ENCODE results near the gene DDR2. TPM values are rescaled to one million over a fixed set of nuclear protein-coding genes. Genes with fewer than 3 reads are reported as not detected.

Gene DDR2
- total RNA-seq, 1 donor from 2014 or later, result 4.7 TPM

DNA sequence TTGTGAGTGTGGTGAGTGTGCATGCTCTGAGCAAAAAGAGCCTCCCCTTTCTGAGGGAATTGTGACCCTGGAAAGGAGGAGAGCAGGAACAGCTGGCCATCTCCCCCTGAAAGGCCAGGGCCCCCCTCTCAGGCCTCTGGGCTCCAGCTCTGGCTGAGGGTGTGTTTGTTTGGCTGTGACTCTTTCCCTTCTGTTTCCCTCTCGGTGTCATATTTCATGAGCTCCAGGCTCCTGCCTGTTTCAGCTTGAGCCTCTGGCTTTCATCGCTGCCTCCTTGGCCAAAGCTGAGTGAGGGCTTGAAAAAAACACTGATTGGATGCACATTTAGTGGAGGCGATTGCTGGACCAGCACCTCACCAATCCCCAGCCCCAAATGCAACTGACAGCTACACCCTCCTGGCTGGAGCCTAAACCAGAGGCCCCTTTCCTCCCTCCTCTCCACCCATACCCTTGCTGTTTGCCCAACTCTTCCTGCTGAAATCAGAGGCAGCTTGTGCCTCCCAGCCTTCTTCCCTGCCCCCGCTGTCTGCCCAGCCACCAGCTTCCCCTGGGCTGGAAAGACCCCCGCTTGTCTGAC, 64.1 kb downstream of the DDR2 start:
- TF ChIP-seq, protein P1, sequence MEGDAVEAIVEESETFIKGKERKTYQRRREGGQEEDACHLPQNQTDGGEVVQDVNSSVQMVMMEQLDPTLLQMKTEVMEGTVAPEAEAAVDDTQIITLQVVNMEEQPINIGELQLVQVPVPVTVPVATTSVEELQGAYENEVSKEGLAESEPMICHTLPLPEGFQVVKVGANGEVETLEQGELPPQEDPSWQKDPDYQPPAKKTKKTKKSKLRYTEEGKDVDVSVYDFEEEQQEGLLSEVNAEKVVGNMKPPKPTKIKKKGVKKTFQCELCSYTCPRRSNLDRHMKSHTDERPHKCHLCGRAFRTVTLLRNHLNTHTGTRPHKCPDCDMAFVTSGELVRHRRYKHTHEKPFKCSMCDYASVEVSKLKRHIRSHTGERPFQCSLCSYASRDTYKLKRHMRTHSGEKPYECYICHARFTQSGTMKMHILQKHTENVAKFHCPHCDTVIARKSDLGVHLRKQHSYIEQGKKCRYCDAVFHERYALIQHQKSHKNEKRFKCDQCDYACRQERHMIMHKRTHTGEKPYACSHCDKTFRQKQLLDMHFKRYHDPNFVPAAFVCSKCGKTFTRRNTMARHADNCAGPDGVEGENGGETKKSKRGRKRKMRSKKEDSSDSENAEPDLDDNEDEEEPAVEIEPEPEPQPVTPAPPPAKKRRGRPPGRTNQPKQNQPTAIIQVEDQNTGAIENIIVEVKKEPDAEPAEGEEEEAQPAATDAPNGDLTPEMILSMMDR (IDR thresholded peaks at IDR 0.05; ENCODE audit: insufficient read depth, low read length, severe bottlenecking), result no peak
- DNase-seq (ENCODE audit: low read depth), result peak; percentile 94
- H3K36me3 ChIP-seq (ENCODE audit: control insufficient read depth, insufficient read depth, low read length), result no peaks in the 10 kb centered on the region
- H3K4me3 ChIP-seq (ENCODE audit: low read depth, low read length), result no peak overlapping the region
- H3K27me3 ChIP-seq (ENCODE audit: control insufficient read depth, insufficient read depth, low read length), result no peaks in the 10 kb centered on the region
- FAIRE-seq, result no peak

GRCh38 chr1:162697140-162697895, 65.1 kb downstream of the DDR2 start:
- FAIRE-seq (no peak), DNase-seq (ENCODE audit: low read depth) (peak; percentile 71)
- no peak overlapping the region for H3K4me3 ChIP-seq (ENCODE audit: low read depth, low read length)
- no peaks in the 10 kb centered on the region for H3K36me3 ChIP-seq (ENCODE audit: control insufficient read depth, insufficient read depth, low read length)
- no peaks in the 10 kb centered on the region for H3K27me3 ChIP-seq (ENCODE audit: control insufficient read depth, insufficient read depth, low read length)
- TF ChIP-seq, protein P1 (IDR thresholded peaks at IDR 0.05; ENCODE audit: insufficient read depth, low read length, severe bottlenecking), result no peak

DNA sequence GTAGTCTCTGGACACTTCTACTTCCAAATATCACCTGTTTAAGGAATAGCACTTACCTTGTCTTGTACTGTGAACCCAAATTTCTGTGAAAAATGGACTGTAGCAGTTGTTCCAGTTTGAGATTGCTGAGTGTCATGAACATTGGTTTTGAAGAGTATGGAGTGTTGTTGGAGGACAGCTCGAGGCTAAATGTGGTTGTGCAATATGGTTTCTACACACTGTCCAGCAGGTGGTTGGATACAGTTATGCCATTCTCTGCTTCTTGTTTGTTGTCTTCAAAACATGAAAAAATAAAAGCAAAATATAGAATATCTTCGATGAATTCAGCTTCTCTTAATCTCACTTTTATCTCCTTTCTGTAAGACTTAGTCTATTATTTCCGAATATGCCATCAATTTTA, 67.1 kb downstream of the DDR2 start:
- Histone ChIP-seq H3K36me3 (ENCODE audit: control insufficient read depth, insufficient read depth, low read length) (no peaks in the 10 kb centered on the region), H3K27me3 (ENCODE audit: control insufficient read depth, insufficient read depth, low read length) (no peaks in the 10 kb centered on the region), H3K4me3 (ENCODE audit: low read depth, low read length) (no peak overlapping the region)
- FAIRE-seq (no peak), DNase-seq (ENCODE audit: low read depth) (peak; percentile 33)
- TF ChIP-seq, protein P1 (IDR thresholded peaks at IDR 0.05; ENCODE audit: insufficient read depth, low read length, severe bottlenecking), result no peak

GRCh38 chr1:162700131-162700530, 67.9 kb downstream of the DDR2 start:
- TF ChIP-seq, protein P1 (IDR thresholded peaks at IDR 0.05; ENCODE audit: insufficient read depth, low read length, severe bottlenecking), result no peak
- H3K36me3 ChIP-seq (ENCODE audit: control insufficient read depth, insufficient read depth, low read length), result no peaks in the 10 kb centered on the region
- FAIRE-seq, result no peak
- no peaks in the 10 kb centered on the region for H3K27me3 ChIP-seq (ENCODE audit: control insufficient read depth, insufficient read depth, low read length)
- no peak for DNase-seq (ENCODE audit: low read depth)
- no peak overlapping the region for H3K4me3 ChIP-seq (ENCODE audit: low read depth, low read length)

- DNase-seq (ENCODE audit: low read depth) (no peak), FAIRE-seq (no peak)
- Histone ChIP-seq H3K27me3 (ENCODE audit: control insufficient read depth, insufficient read depth, low read length) (no peaks in the 10 kb centered on the region), H3K4me3 (ENCODE audit: low read depth, low read length) (no peak overlapping the region), H3K36me3 (ENCODE audit: control insufficient read depth, insufficient read depth, low read length) (no peaks in the 10 kb centered on the region)
- TF ChIP-seq, protein P1 (IDR thresholded peaks at IDR 0.05; ENCODE audit: insufficient read depth, low read length, severe bottlenecking), result no peak
These were observed 69.0 kb downstream of the DDR2 start for GRCh38 chr1:162701286-162701685.
